PC-9 (cell line): ENCODE results near the gene GSTA1. TPM values are rescaled to one million over a fixed set of nuclear protein-coding genes. Genes with fewer than 3 reads are reported as not detected.
A peak's percentile ranks its signal among the peaks of the same experiment; 100 is the strongest.

Source experiments
- BruUV-seq: library from RNA; stranded (reverse); fragments of 400-500 nt; replicated peaks from 2 replicates; lab custom pipeline; 2021; lab: Mats Ljungman, UMichigan
- CTCF ChIA-PET: fragments of 300-600 bp; sonication (Branson Sonifier 250); formaldehyde crosslinking; loops from one replicate; lab custom pipeline; 2022; ENCODE audit warnings: antibody characterized with exemption; lab: Charles Lee
- POLR2A ChIA-PET: fragments of 300-600 bp; sonication (Branson Sonifier 250); formaldehyde crosslinking; loops from one replicate; lab custom pipeline; 2022; ENCODE audit warnings: antibody characterized with exemption; ENCODE audit not compliant: unreplicated experiment; lab: Charles Lee
- DNase-seq, 2 experiments: peaks; one replicate each; pipeline versions ENCODE4 v3.0.0 to v3.0.0-alpha.2; 2015 to 2022; ENCODE audit warnings: mixed read lengths in 1 of 2
- H2AFZ ChIP-seq: fragments of 200-600 bp; sonication (generic); 2 replicates; pipeline ENCODE4 v1.8.1; 2017; ENCODE audit warnings: antibody characterized with exemption
- H3F3A ChIP-seq: fragments of 200-600 bp; sonication (generic); 2 replicates; pipeline ENCODE4 v1.8.1; 2017; ENCODE audit warnings: antibody characterized with exemption, mild to moderate bottlenecking, low read depth; ENCODE audit not compliant: insufficient read depth
- H3K27ac ChIP-seq: fragments of 200-600 bp; sonication (generic); 2 replicates; pipeline ENCODE4 v1.6.1; 2016; ENCODE audit warnings: mixed run types
- H3K27me3 ChIP-seq: fragments of 200-600 bp; sonication (generic); 2 replicates; pipeline ENCODE4 v1.6.1; 2016; ENCODE audit warnings: low read depth, mixed run types; ENCODE audit not compliant: insufficient read depth
- H3K36me3 ChIP-seq: fragments of 200-600 bp; sonication (generic); 2 replicates; pipeline ENCODE4 v1.6.1; 2016; ENCODE audit warnings: low read depth, mixed run types
- H3K4me1 ChIP-seq: fragments of 200-600 bp; sonication (generic); replicated peaks from 2 replicates; pipeline ENCODE4 v1.6.1; 2016; ENCODE audit warnings: mixed run types; ENCODE audit not compliant: insufficient read depth
- H3K4me2 ChIP-seq: fragments of 200-600 bp; sonication (generic); 2 replicates; pipeline ENCODE4 v1.6.1; 2017; ENCODE audit warnings: mixed run types
- H3K4me3 ChIP-seq: fragments of 200-600 bp; sonication (generic); 2 replicates; pipeline ENCODE4 v1.6.1; 2016; ENCODE audit warnings: mixed run types
- H3K79me2 ChIP-seq: fragments of 200-600 bp; sonication (generic); 2 replicates; pipeline ENCODE4 v1.6.1; 2017; ENCODE audit warnings: low read depth, mixed run types
- H3K9me2 ChIP-seq: fragments of 200-600 bp; sonication (generic); 2 replicates; pipeline ENCODE4 v1.8.1; 2017; ENCODE audit warnings: mild to moderate bottlenecking; ENCODE audit not compliant: insufficient read depth
- H3K9me3 ChIP-seq: fragments of 200-600 bp; sonication (generic); 2 replicates; pipeline ENCODE4 v1.8.1; 2016; ENCODE audit warnings: low read depth; ENCODE audit not compliant: insufficient read depth
- H4K20me1 ChIP-seq: fragments of 200-600 bp; sonication (generic); 2 replicates; pipeline ENCODE4 v1.8.1; 2017; ENCODE audit not compliant: insufficient read depth
- EZH2 ChIP-seq: fragments of 200-600 bp; sonication (generic); IDR thresholded peaks from 2 replicates; pipeline ENCODE4 v1.8.0; 2017; ENCODE audit warnings: antibody characterized with exemption, low read depth
- intact Hi-C: fragments of 100-400 bp; cut with micrococcal nuclease; formaldehyde crosslinking; loops from one replicate; pipeline ENCODE4 v1.10.0; 2022; ENCODE audit not compliant: unreplicated experiment
- total RNA-seq: library from RNA; stranded (reverse); gene quantifications from 2 replicates; pipeline ENCODE4 v1.2.3, GENCODE V29; 2021
- TF ChIP-seq, protein P1 (sequence below): fragments of 200-600 bp; sonication (generic); conservative IDR thresholded peaks from 2 replicates; pipeline ENCODE4 v1.6.1; 2017; ENCODE audit warnings: mixed run types, antibody characterized with exemption, mild to moderate bottlenecking, moderate library complexity

The GSTA1 gene
- total RNA-seq, 1 experiment from 2014 or later, result not detected

DNA sequence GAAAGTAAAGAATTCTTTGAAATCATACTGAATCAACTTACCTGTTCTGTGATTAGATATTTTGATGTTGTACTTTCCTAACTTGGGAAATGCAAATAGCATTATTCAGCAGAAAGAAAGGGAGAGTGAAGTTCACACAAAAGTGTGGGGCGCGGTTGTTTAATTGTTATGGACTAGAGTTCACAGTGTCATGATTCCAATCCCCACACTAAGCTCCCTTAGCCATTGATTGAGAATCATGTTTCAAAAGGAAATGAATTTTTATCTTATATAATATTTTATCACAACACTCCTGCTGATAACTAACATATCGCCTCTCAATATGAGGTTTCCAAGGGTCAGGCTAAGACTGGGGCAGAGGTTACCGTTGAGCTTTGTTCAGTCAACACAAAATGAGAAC lies 40.0 kb upstream of the GSTA1 start:
- no peaks in the 10 kb centered on the region for H3K27me3 ChIP-seq
- intact Hi-C loops, result no loop called here
- H3K4me3 ChIP-seq, result no peak overlapping the region
- CTCF ChIA-PET, result no interaction called here
- H4K20me1 ChIP-seq, result no peaks in the 10 kb centered on the region
- TF ChIP-seq, protein P1, sequence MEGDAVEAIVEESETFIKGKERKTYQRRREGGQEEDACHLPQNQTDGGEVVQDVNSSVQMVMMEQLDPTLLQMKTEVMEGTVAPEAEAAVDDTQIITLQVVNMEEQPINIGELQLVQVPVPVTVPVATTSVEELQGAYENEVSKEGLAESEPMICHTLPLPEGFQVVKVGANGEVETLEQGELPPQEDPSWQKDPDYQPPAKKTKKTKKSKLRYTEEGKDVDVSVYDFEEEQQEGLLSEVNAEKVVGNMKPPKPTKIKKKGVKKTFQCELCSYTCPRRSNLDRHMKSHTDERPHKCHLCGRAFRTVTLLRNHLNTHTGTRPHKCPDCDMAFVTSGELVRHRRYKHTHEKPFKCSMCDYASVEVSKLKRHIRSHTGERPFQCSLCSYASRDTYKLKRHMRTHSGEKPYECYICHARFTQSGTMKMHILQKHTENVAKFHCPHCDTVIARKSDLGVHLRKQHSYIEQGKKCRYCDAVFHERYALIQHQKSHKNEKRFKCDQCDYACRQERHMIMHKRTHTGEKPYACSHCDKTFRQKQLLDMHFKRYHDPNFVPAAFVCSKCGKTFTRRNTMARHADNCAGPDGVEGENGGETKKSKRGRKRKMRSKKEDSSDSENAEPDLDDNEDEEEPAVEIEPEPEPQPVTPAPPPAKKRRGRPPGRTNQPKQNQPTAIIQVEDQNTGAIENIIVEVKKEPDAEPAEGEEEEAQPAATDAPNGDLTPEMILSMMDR, result no peak
- TF ChIP-seq EZH2, result no peak
- no peaks in the 10 kb centered on the region for H3K36me3 ChIP-seq
- H3K4me1 ChIP-seq, result no peaks in the 10 kb centered on the region
- no TSS peak for BruUV-seq
- no peak overlapping the region for H3K4me2 ChIP-seq
- POLR2A ChIA-PET, result no interaction called here
- DNase-seq, result no peak
- H3K79me2 ChIP-seq, result no peaks in the 10 kb centered on the region
- no peaks in the 10 kb centered on the region for H3K9me2 ChIP-seq
- no peak overlapping the region for H3K27ac ChIP-seq
- H2AFZ ChIP-seq, result no peak overlapping the region
- H3F3A ChIP-seq, result no peaks in the 10 kb centered on the region
- H3K9me3 ChIP-seq, result no peaks in the 10 kb centered on the region

DNA sequence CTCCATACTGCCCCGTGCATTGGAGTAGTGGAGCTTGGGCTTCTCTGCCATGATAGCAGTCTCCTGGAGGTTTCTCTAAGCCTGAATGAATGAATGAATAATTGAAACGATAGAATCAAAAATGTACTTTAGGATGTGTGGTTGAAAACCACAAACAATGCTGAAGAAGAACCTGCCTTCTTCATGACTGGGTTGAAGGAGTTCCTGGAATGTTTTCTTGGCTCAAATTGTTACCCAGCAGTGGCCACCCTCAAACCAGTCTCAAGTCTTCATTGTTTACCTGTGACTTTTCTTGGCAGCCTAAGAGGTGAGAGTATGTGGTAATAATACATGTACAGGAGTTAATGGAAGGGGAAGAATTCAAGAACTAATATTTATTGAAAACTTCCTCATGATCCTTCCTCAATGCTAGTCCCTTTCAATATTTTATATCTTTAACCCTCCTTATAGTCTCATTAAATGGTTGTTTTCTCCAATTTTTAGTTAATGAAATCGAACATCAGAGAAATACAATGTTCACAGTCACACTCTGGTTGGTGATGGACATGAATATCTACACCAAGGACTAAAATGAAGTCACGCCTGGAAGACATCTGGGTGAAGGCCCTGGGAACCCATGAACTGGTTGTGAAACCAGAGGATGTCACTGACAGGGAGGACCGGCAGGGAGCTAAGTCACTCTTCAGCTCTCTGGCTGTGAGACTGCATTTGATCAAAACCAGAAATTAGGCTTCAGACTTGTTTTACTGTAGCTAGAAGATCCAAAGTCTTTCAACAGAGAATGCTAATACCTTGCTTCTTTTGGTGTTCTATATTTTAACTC lies 37.4 kb upstream of the GSTA1 start, which contains the start of gene GSTA5:
TSS of gene GSTA5 (minus strand) at position 51 of the 823 bp plus-strand sequence.
- peak; percentile 14 to 59 for DNase-seq
- intact Hi-C loops, result no loop called here
- Histone ChIP-seq H2AFZ (no peak within 1 kb of the TSS), H4K20me1 (no peaks in the 10 kb centered on the region), H3K9me2 (no peaks in the 10 kb centered on the region), H3K27ac (no peak within 1 kb of the TSS), H3K4me2 (no peak within 1 kb of the TSS; the same call in 1 of the 2 replicates), H3K27me3 (no peaks in the 10 kb centered on the region), H3K4me1 (no peaks in the 10 kb centered on the region), H3K36me3 (no peaks in the 10 kb centered on the region), H3K79me2 (no peaks in the 10 kb centered on the region), H3K9me3 (no peaks in the 10 kb centered on the region), H3F3A (no peaks in the 10 kb centered on the region), H3K4me3 (no peak within 1 kb of the TSS)
- TF ChIP-seq EZH2, result no peak
- TF ChIP-seq, protein P1, result no peak
- BruUV-seq, result no TSS peak
- ChIA-PET CTCF (no interaction called here), POLR2A (no interaction called here)

DNA sequence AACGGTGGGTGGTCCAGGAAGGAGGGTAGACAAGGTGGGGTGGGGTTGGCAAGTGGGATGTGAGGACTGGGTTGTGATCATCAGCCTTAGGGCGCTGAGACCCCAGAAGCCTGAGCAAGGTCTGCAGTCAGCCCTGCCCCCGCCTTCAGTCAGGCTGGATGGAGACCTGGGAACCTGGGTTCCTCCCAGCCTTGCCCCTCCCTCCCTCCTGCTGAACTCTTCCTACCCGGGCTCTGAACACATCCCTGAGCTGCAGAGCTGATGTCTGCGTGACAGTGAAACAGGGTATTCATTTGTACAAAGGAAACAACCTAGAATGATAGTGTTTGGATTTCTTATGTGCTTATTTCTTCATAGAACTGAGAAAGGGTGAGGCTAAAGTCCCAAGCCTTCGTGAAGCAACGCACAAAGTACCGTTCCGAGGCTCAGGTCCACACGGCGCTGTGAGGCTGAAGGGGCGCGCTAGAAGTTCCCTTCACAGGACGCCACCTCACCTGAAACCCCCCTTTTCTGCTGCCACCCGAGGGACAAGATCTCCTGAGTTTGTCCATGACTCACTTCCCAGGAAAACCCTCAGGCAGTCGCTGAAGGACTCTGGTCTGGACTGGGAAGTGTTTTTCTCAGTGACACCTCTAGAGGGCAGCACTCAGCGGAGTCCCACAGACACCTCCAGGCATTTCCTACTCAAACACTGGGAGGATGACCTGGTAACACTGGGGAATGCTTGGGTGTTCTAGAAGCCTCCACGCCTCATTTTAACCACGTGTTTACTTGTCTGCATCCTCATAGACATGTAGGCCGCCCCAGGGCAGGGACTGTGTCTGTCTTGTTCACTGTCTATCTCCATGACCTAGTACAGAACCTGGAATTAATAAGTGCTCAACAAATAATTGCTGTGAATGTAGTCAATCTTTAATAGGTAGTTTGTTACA lies 35.8 kb upstream of the GSTA1 start:
- H4K20me1 ChIP-seq, result no peaks in the 10 kb centered on the region
- peak; percentile 50 to 63 for DNase-seq
- no peak overlapping the region for H2AFZ ChIP-seq
- TF ChIP-seq EZH2, result no peak
- TF ChIP-seq, protein P1, result peak; percentile 84
- no peaks in the 10 kb centered on the region for H3K36me3 ChIP-seq
- BruUV-seq, result no TSS peak
- no peak overlapping the region for H3K27ac ChIP-seq
- POLR2A ChIA-PET, result no interaction called here
- H3K27me3 ChIP-seq, result no peaks in the 10 kb centered on the region; the same call in 1 of the 2 replicates
- no peaks in the 10 kb centered on the region for H3K79me2 ChIP-seq
- H3K9me3 ChIP-seq, result no peaks in the 10 kb centered on the region
- intact Hi-C loops, result loop anchor here (5.0 kb wide), 1 partner anchor 43 kb away; no protein-coding TSS in a partner anchor
- peak overlapping the region; percentile 53 for H3K4me2 ChIP-seq
- H3K4me1 ChIP-seq, result no peaks in the 10 kb centered on the region
- no peaks in the 10 kb centered on the region for H3K9me2 ChIP-seq
- no peaks in the 10 kb centered on the region for H3F3A ChIP-seq
- CTCF ChIA-PET, result no interaction called here
- peak overlapping the region; percentile 21; the same call in 1 of the 2 replicates for H3K4me3 ChIP-seq
